Ishikawa (cell line): ENCODE data around the gene PHF23.

Source experiments
- CREB1 ChIP-seq: IDR thresholded peaks from 2 replicates; pipeline ENCODE4 v1.6.1; 2012; ENCODE audit warnings: low read depth
- EP300 ChIP-seq: IDR thresholded peaks from 2 replicates; pipeline ENCODE4 v1.6.1; 2012; ENCODE audit warnings: borderline replicate concordance
- RAD21 ChIP-seq: IDR thresholded peaks from 2 replicates; pipeline ENCODE4 v1.6.1; 2012; ENCODE audit warnings: low read depth
- TAF1 ChIP-seq: IDR thresholded peaks from 2 replicates; pipeline ENCODE4 v1.6.1; 2012; ENCODE audit warnings: low read depth, mild to moderate bottlenecking
- TF ChIP-seq, protein P1 (sequence below): IDR thresholded peaks from 2 replicates; pipeline ENCODE4 v1.6.1; 2012; ENCODE audit warnings: low read depth, mild to moderate bottlenecking

DNA sequence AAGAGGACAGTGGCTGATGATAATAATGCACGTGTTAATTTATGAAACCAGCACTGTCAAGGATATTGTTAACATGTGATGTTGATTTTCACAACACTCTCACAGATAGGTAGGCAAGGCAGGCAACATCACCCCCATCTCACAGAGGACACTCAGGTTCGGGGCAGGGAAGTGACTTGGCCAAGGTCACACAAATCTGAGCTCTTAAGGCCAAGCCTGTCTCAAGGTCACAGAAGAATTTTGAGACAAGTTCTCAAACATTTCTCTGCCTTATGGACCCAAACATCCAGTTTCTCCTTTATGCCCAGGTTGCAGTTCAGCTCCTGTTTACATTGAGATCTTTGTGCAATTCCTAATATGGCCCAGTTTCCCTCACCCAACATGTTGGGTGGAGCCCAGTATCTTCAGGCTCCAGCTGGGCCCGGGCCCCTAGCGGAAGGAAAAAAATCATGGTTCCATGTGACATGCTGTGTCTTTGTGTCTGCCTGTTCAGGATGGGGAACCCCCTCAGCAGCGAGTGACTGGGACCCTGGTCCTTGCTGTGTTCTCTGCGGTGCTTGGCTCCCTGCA lies 43.6 kb upstream of the PHF23 start:
- TF ChIP-seq RAD21, result no peak
- TF ChIP-seq, protein P1, sequence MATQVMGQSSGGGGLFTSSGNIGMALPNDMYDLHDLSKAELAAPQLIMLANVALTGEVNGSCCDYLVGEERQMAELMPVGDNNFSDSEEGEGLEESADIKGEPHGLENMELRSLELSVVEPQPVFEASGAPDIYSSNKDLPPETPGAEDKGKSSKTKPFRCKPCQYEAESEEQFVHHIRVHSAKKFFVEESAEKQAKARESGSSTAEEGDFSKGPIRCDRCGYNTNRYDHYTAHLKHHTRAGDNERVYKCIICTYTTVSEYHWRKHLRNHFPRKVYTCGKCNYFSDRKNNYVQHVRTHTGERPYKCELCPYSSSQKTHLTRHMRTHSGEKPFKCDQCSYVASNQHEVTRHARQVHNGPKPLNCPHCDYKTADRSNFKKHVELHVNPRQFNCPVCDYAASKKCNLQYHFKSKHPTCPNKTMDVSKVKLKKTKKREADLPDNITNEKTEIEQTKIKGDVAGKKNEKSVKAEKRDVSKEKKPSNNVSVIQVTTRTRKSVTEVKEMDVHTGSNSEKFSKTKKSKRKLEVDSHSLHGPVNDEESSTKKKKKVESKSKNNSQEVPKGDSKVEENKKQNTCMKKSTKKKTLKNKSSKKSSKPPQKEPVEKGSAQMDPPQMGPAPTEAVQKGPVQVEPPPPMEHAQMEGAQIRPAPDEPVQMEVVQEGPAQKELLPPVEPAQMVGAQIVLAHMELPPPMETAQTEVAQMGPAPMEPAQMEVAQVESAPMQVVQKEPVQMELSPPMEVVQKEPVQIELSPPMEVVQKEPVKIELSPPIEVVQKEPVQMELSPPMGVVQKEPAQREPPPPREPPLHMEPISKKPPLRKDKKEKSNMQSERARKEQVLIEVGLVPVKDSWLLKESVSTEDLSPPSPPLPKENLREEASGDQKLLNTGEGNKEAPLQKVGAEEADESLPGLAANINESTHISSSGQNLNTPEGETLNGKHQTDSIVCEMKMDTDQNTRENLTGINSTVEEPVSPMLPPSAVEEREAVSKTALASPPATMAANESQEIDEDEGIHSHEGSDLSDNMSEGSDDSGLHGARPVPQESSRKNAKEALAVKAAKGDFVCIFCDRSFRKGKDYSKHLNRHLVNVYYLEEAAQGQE, result no peak
- no peak for TF ChIP-seq EP300
- TF ChIP-seq CREB1, result no peak
- TF ChIP-seq TAF1, result no peak
